Liver (tissue), 3 donors: ENCODE measurements around the gene SRPK1.

ENCODE experiments used
- GABPA ChIP-seq, 2 donors: IDR thresholded peaks in 1 of 2; conservative IDR thresholded peaks in 1 of 2; 2 replicates each; pipeline ENCODE4 v1.6.1; 2016; ENCODE audit warnings: antibody characterized with exemption in 2 of 2, mild to moderate bottlenecking in 1 of 2, moderate library complexity in 1 of 2
- NR2F2 ChIP-seq: IDR thresholded peaks from 2 replicates; pipeline ENCODE4 v1.6.1; 2016; ENCODE audit warnings: antibody characterized with exemption
- SP1 ChIP-seq: IDR thresholded peaks from 2 replicates; pipeline ENCODE4 v1.6.1; 2018; ENCODE audit warnings: antibody characterized with exemption, mild to moderate bottlenecking
- TAF1 ChIP-seq: conservative IDR thresholded peaks from 2 replicates; pipeline ENCODE4 v1.6.1; 2016; ENCODE audit warnings: antibody characterized with exemption, mild to moderate bottlenecking
- TF ChIP-seq, protein P1 (sequence below): fragments of 150-350 bp; IDR thresholded peaks from 2 replicates; pipeline ENCODE4 v1.5.1; 2017; ENCODE audit warnings: improper control_type of control experiment, low read depth, low read length; ENCODE audit not compliant: missing input control
- TF ChIP-seq, protein P2 (sequence below): IDR thresholded peaks from 2 replicates; pipeline ENCODE4 v1.6.1; 2016; ENCODE audit warnings: antibody characterized with exemption
- donor health status: healthy.
- donor health status: healthy.

DNA sequence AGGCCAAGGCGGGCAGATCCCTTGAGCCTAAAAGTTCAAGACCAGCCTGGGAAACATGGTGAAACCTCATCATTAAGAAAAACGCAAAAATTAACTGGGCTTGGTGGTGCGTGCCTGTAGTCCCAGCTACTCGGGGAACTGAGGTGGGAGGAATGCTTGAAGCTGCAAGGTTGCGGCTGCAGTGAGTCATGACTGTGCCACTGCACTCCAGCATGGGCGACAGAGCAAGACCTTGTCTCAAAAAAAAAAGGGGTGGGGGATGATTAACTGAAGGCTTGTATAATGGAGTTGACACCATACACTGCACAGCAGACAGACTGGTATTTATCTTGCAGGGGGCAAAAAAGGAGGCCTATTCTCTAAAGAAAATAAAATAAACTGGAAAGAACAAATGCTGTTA lies 27.7 kb downstream of the SRPK1 start:
- TF ChIP-seq, protein P1, sequence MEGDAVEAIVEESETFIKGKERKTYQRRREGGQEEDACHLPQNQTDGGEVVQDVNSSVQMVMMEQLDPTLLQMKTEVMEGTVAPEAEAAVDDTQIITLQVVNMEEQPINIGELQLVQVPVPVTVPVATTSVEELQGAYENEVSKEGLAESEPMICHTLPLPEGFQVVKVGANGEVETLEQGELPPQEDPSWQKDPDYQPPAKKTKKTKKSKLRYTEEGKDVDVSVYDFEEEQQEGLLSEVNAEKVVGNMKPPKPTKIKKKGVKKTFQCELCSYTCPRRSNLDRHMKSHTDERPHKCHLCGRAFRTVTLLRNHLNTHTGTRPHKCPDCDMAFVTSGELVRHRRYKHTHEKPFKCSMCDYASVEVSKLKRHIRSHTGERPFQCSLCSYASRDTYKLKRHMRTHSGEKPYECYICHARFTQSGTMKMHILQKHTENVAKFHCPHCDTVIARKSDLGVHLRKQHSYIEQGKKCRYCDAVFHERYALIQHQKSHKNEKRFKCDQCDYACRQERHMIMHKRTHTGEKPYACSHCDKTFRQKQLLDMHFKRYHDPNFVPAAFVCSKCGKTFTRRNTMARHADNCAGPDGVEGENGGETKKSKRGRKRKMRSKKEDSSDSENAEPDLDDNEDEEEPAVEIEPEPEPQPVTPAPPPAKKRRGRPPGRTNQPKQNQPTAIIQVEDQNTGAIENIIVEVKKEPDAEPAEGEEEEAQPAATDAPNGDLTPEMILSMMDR = no peak
- TF ChIP-seq, protein P2, sequence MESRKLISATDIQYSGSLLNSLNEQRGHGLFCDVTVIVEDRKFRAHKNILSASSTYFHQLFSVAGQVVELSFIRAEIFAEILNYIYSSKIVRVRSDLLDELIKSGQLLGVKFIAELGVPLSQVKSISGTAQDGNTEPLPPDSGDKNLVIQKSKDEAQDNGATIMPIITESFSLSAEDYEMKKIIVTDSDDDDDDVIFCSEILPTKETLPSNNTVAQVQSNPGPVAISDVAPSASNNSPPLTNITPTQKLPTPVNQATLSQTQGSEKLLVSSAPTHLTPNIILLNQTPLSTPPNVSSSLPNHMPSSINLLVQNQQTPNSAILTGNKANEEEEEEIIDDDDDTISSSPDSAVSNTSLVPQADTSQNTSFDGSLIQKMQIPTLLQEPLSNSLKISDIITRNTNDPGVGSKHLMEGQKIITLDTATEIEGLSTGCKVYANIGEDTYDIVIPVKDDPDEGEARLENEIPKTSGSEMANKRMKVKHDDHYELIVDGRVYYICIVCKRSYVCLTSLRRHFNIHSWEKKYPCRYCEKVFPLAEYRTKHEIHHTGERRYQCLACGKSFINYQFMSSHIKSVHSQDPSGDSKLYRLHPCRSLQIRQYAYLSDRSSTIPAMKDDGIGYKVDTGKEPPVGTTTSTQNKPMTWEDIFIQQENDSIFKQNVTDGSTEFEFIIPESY = no peak
- TF ChIP-seq TAF1 (no peak), SP1 (no peak), GABPA (IDR thresholded peaks at IDR 0.05 in 1 of 2, conservative IDR thresholded peaks at IDR 0.05 in 1 of 2) (no peak), NR2F2 (no peak)
